8988T (cell line): ENCODE results near the gene NPBWR2.
"Not testable (repeated sequence)": the region's sequence is repeated elsewhere in the genome, so short reads cannot be mapped to it uniquely, and the experiment has no call there.

Source experiments
- DNase-seq: peaks from one replicate; pipeline ENCODE4 v3.0.0; 2011

Gene NPBWR2

GRCh38 chr20:64143018-64143801 lies 35.8 kb upstream of the NPBWR2 start:
- DNase-seq = no peak

GRCh38 chr20:64142590-64142989 lies 35.2 kb upstream of the NPBWR2 start:
- no peak for DNase-seq

- no peak for DNase-seq
Observed at GRCh38 chr20:64140956-64141355, 33.6 kb upstream of the NPBWR2 start.

- DNase-seq = no peak
Observed at GRCh38 chr20:64140061-64140931, 32.9 kb upstream of the NPBWR2 start.

GRCh38 chr20:64139199-64140060 lies 32.1 kb upstream of the NPBWR2 start:
- DNase-seq = no peak

GRCh38 chr20:64138276-64138815 lies 31.0 kb upstream of the NPBWR2 start:
- no peak for DNase-seq

- no peak for DNase-seq
Observed at GRCh38 chr20:64137598-64138031, 30.2 kb upstream of the NPBWR2 start.

GRCh38 chr20:64136004-64136710 lies 28.8 kb upstream of the NPBWR2 start:
- DNase-seq = no peak

- not testable (repeated sequence) for DNase-seq
Observed at GRCh38 chr20:64134744-64135143, 27.4 kb upstream of the NPBWR2 start.

- no peak for DNase-seq
Observed at GRCh38 chr20:64133951-64134407, 26.6 kb upstream of the NPBWR2 start.

GRCh38 chr20:64131406-64131805 lies 24.0 kb upstream of the NPBWR2 start:
- DNase-seq = peak; percentile 82

- DNase-seq = no peak
Observed at GRCh38 chr20:64130876-64131275, 23.5 kb upstream of the NPBWR2 start.

GRCh38 chr20:64130271-64130670 lies 22.9 kb upstream of the NPBWR2 start:
- DNase-seq = no peak

- no peak for DNase-seq
Observed at GRCh38 chr20:64129146-64129782, 21.9 kb upstream of the NPBWR2 start.

- not testable (repeated sequence) for DNase-seq
Observed at GRCh38 chr20:64123517-64123916, 16.2 kb upstream of the NPBWR2 start.

- not testable (repeated sequence) for DNase-seq
Observed at GRCh38 chr20:64122927-64123326, 15.6 kb upstream of the NPBWR2 start.

GRCh38 chr20:64121586-64121985 lies 14.2 kb upstream of the NPBWR2 start:
- DNase-seq = no peak

- peak; percentile 27 for DNase-seq
Observed at GRCh38 chr20:64119681-64120341, 12.4 kb upstream of the NPBWR2 start.

- no peak for DNase-seq
Observed at GRCh38 chr20:64119301-64119680, 11.9 kb upstream of the NPBWR2 start.

- DNase-seq = not testable (repeated sequence)
Observed at GRCh38 chr20:64117432-64117777, 10.0 kb upstream of the NPBWR2 start.
